Ovary (tissue), 9 donors: Measurements from ENCODE around the gene DNAJC8. TPM values are rescaled to one million over a fixed set of nuclear protein-coding genes. Genes with fewer than 3 reads are reported as not detected.

ENCODE experiments used
- DNase-seq, 5 donors: peaks; one replicate each; pipeline ENCODE4 v3.0.0-alpha.2; 2019 to 2020
- H3K27ac ChIP-seq, 2 donors: fragments of 200-600 bp; one replicate each; pipeline versions ENCODE4 v1.5.1 to v1.8.0; 2019 to 2022
- H3K27me3 ChIP-seq: fragments of 200-600 bp; one replicate; pipeline ENCODE4 v1.8.0; 2022
- H3K36me3 ChIP-seq: fragments of 200-600 bp; sonication (generic); one replicate; pipeline ENCODE4 v1.5.1; 2019
- H3K4me1 ChIP-seq: one replicate; pipeline ENCODE4 v1.8.1; 2013; ENCODE audit warnings: mild to moderate bottlenecking, moderate library complexity; ENCODE audit not compliant: insufficient read depth
- H3K4me3 ChIP-seq: fragments of 200-600 bp; sonication (generic); one replicate; pipeline ENCODE4 v1.5.1; 2017
- H3K9me3 ChIP-seq, 2 donors: fragments of 200-600 bp in 1 of 2; sonication (generic) in 1 of 2; one replicate each; pipeline versions ENCODE4 v1.5.1 to v1.8.1; 2013 to 2019; ENCODE audit warnings: mild to moderate bottlenecking in 1 of 2, moderate library complexity in 1 of 2
- CTCF ChIP-seq, 3 donors: fragments of 450-650 bp in 2 of 3; fragments of 200-600 bp in 1 of 3; IDR thresholded peaks; one replicate each; pipeline versions ENCODE4 v1.5.1 to v1.8.0; 2016 to 2022; ENCODE audit warnings: antibody characterized with exemption in 3 of 3, mild to moderate bottlenecking in 1 of 3
- EP300 ChIP-seq: sonication (generic); formaldehyde crosslinking; IDR thresholded peaks from one replicate; pipeline ENCODE4 v1.6.1; 2017; ENCODE audit warnings: antibody characterized with exemption
- POLR2A ChIP-seq: fragments of 450-650 bp; IDR thresholded peaks from one replicate; pipeline ENCODE4 v1.6.1; 2017; ENCODE audit warnings: antibody characterized with exemption, mild to moderate bottlenecking, moderate library complexity
- WGBS, 3 donors: extraction: QIAGEN DNeasy Blood & Tissue Kit in 1 of 3; methylation state at CpG; one replicate each; pipeline versions ENCODE4 v1.1.5 to v1.1.7; 2013 to 2017; 5-methylcytosine and 5-hydroxymethylcytosine counted together
- intact Hi-C, 4 donors: fragments of 100-400 bp; cut with DNase I; formaldehyde crosslinking; loops; one replicate each; pipeline versions ENCODE4 v1.11.0 to v1.15.1; 2022 to 2023
- polyA plus RNA-seq, 2 donors: library from polyadenylated mRNA; stranded (reverse); fragments of 200-250 nt in 1 of 2; fragments of 350-450 nt in 1 of 2; fragmentation: Illumina TruSeq in 1 of 2; extraction: RNeasy Lipid Tissue Mini Kit (QIAGEN cat#74804) in 1 of 2; gene quantifications; one replicate each; pipeline ENCODE4 v1.2.3, GENCODE V29; 2013 to 2014
- total RNA-seq, 7 donors: library from RNA; depleted of rRNA in 2 of 7; stranded (reverse); fragments of >200 nt in 2 of 7; fragmentation: NEBNext Ultra II Directional in 3 of 7; extraction: Animal tissue kit (Norgen Biotek cat#: 25700) in 3 of 7; gene quantifications; one replicate each; pipeline versions ENCODE4 v1.1.0 to v1.2.4, GENCODE V29; 2016 to 2023
- donor health status: DM: no; HTN: no; CAD: no; lungs with moderate emphysema.
- donor health status: DM: no; HTN: no; CAD: no.
- donor health status: Bipolar disorder and iron deficiency.
- donor health status: DM: yes; HTN: yes; CAD: no.
- donor health status: DM: no; HTN: no; CAD: no.
- donor health status: DM: yes; HTN: yes; CAD: no.

Gene DNAJC8
- total and polyA plus RNA-seq, 9 donors = 61.2 to 181 (median 77.9) TPM

- 7 to 73% (median 46%) methylated on average over 11 of the region's 11 CpGs for WGBS, 3 donors
- no peaks in the 10 kb centered on the region for H3K9me3 ChIP-seq
- H3K27ac ChIP-seq = peak overlapping the region in 1 of 2 donors; percentile 55
- H3K27me3 ChIP-seq = no peaks in the 10 kb centered on the region
- intact Hi-C loops = loop anchor here in 1 of 4 donors (5.0 kb wide), 2 partner anchors 111 to 356 kb away; no protein-coding TSS in a partner anchor
- DNase-seq = no peak
- no peaks in the 10 kb centered on the region for H3K36me3 ChIP-seq
- peaks cover 3% of the 10 kb centered on the region for H3K4me1 ChIP-seq
- peak overlapping the region; percentile 78 for H3K4me3 ChIP-seq
- TF ChIP-seq POLR2A = no peak
- TF ChIP-seq EP300 = no peak
- no peak for TF ChIP-seq CTCF (IDR thresholded peaks at IDR 0.05)
Observed at GRCh38 chr1:28246427-28246832, 13.6 kb upstream of the DNAJC8 start.

GRCh38 chr1:28244549-28245251 lies 11.9 kb upstream of the DNAJC8 start:
- 91 to 92% (median 92%) methylated on average over 13 of the region's 13 CpGs for WGBS, 3 donors
- no peak overlapping the region for H3K4me3 ChIP-seq
- DNase-seq = no peak
- H3K36me3 ChIP-seq = no peaks in the 10 kb centered on the region
- H3K9me3 ChIP-seq = no peaks in the 10 kb centered on the region
- no peak overlapping the region for H3K27ac ChIP-seq
- no peaks in the 10 kb centered on the region for H3K27me3 ChIP-seq
- intact Hi-C loops = loop anchor here in 1 of 4 donors (5.0 kb wide), 2 partner anchors 113 to 358 kb away; no protein-coding TSS in a partner anchor
- H3K4me1 ChIP-seq = peaks cover 3% of the 10 kb centered on the region
- TF ChIP-seq CTCF (IDR thresholded peaks at IDR 0.05) (no peak), POLR2A (no peak), EP300 (no peak)

- H3K27ac ChIP-seq = no peak overlapping the region
- H3K9me3 ChIP-seq = no peaks in the 10 kb centered on the region
- intact Hi-C loops = no loop called here
- H3K27me3 ChIP-seq = no peaks in the 10 kb centered on the region
- no peak for DNase-seq
- H3K36me3 ChIP-seq = no peaks in the 10 kb centered on the region
- TF ChIP-seq POLR2A (no peak), CTCF (IDR thresholded peaks at IDR 0.05) (no peak), EP300 (no peak)
- 73 to 74% (median 74%) methylated on average over 2 of the region's 2 CpGs for WGBS, 3 donors
- no peak overlapping the region for H3K4me3 ChIP-seq
- H3K4me1 ChIP-seq = peaks cover 3% of the 10 kb centered on the region
Observed at GRCh38 chr1:28243685-28244311, 11.0 kb upstream of the DNAJC8 start.

GRCh38 chr1:28241638-28242241 lies 8.9 kb upstream of the DNAJC8 start:
- intact Hi-C loops = no loop called here
- DNase-seq = no peak
- TF ChIP-seq CTCF (IDR thresholded peaks at IDR 0.05) = no peak
- TF ChIP-seq POLR2A = no peak
- no peak for TF ChIP-seq EP300
- WGBS, 3 donors = 88 to 92% (median 90%) methylated on average over 10 of the region's 10 CpGs
- Histone ChIP-seq H3K4me1 (peaks cover 2% of the 10 kb centered on the region), H3K27me3 (no peaks in the 10 kb centered on the region), H3K36me3 (no peaks in the 10 kb centered on the region), H3K9me3 (no peaks in the 10 kb centered on the region), H3K4me3 (no peak overlapping the region), H3K27ac (no peak overlapping the region)
